GM21367 (cell line): ENCODE data around the gene MAFF.
"Not testable (repeated sequence)": the region's sequence is repeated elsewhere in the genome, so short reads cannot be mapped to it uniquely, and the experiment has no call there.

ENCODE experiments used
- ATAC-seq: cut with Tn5 transposase; IDR thresholded peaks from one replicate; pipeline ENCODE4 v1.9.1; 2021; ENCODE audit not compliant: unreplicated experiment

The MAFF gene

GRCh38 chr22:38221908-38222796 is 20.4 kb downstream of the MAFF start:
- no peak for ATAC-seq

DNA sequence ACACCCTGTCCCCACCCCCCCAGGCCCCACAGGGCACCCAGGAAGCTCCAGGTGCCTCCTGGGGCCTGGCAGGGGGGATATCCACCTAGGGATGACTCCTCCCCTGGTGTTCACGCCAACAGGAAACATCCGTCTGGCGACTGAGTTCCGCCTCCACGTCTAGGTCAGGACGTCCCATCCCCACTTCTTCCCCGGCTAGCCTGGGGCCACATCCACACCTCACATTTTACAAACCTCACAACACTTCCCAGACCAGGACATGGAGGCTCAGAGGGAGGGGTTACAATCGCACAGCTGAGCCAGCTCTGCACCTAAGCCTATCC is 21.0 kb downstream of the MAFF start:
- no peak for ATAC-seq

GRCh38 chr22:38223289-38223960 is 21.6 kb downstream of the MAFF start:
- no peak for ATAC-seq

- ATAC-seq = no peak
Observed at GRCh38 chr22:38226853-38227649, 25.3 kb downstream of the MAFF start.

DNA sequence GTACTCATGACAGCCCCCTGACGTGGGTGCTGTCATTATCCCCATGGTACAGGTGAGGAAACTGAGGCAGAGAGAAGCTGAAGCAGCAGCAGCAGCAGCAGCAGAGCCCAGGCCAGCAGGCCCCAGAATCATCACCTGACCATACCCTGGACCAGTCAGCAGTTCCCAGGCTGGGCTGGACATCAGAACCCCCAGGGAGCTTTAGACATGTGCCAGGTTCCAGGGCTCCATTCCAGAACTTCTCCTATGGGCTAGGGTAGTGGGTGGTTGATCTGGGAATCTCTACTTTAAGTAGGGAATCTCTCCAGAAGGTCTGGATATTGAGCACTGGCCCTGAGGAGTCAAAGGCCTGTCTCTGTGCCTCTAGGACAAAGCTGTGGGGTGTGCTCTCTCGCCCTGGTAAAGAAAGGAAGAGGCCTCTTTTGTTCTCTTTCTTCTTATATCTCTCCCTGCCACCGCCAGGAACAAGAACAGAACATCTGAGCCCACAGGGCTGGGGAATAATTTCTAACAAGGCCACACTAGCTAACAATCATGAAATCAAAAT is 26.6 kb downstream of the MAFF start:
- no peak for ATAC-seq

DNA sequence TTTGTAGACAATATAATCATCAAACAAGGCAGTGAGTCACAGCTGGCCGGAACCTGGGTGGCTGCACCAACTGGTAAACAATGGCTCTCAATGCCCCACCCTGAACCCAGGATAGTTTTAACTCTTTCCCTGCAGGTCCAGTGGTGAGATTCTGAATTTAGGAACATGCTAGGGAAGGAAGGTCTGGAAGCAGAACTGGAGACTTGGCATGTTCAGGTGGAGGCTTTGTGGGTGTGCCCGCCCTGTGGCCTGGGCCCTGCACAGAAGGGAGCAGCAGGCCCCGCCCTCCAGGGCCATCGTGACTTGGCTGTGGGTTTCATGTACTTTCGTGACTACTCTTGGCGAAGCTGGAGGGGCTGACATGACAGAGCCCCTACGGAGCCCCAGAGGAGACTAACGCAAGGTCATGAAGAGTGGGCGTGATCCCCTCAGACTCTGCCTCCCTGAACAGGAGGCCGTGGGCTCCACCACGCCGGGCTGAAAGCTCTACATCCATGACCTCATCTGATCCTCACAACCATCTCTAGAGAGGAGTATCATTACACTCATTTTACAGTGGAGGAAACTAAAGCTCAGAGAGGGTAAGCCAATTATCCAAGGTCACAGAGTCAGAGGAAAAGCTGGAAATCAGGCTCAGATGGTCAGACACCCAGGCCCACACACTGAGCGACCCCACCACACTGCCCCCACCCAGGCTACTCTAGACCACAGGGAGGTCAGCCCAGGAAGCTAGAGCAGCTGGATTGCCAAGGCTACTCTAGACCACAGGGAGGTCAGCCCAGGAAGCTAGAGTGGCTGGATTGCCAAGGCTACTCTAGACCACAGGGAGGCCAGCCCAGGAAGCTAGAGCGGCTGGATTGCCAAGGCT is 27.3 kb downstream of the MAFF start:
- no peak for ATAC-seq

GRCh38 chr22:38230108-38230825 is 28.5 kb downstream of the MAFF start:
- ATAC-seq = no peak

DNA sequence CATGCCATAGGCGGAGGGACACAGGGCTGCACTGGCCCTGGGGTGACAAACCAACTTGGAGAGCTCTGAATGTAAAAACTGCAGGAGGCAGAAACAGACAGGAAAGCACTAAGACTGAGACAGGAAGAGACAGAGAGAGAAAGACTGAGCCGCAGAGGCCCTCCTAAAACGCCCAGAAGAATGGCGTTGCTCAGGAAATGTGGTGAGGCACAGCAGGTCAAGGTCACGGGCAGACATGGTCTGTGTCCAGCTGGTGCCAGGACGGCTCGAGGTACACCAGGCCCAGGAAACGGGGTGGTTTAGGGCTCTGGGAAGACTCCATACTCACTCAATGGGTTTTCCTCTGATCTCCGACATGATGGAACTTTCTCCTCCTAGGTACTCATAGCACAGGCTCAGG is 29.1 kb downstream of the MAFF start:
- ATAC-seq = no peak

- no peak for ATAC-seq
Observed at GRCh38 chr22:38232196-38232595, 30.4 kb downstream of the MAFF start.

DNA sequence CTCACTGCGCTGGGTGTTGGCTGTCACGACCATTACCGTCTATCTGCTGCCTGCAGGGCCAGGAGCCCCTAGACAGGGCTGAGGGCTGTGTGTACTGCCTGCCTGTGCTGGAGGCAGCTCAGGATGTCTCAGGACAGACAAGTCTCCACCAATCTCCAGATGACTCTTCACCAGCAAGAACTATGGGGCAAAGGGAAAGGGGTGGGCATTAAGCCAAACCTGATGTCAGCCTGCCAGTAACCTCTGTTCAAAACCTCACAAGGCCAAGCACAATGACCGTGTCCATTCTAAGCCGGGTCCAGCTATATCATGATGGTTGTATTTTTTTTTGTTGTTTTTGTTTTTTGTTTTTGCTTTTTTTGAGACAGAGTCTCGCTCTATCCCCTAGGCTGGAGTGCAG is 31.6 kb downstream of the MAFF start:
- no peak for ATAC-seq

- not testable (repeated sequence) for ATAC-seq
Observed at GRCh38 chr22:38233856-38234255, 32.1 kb downstream of the MAFF start.

DNA sequence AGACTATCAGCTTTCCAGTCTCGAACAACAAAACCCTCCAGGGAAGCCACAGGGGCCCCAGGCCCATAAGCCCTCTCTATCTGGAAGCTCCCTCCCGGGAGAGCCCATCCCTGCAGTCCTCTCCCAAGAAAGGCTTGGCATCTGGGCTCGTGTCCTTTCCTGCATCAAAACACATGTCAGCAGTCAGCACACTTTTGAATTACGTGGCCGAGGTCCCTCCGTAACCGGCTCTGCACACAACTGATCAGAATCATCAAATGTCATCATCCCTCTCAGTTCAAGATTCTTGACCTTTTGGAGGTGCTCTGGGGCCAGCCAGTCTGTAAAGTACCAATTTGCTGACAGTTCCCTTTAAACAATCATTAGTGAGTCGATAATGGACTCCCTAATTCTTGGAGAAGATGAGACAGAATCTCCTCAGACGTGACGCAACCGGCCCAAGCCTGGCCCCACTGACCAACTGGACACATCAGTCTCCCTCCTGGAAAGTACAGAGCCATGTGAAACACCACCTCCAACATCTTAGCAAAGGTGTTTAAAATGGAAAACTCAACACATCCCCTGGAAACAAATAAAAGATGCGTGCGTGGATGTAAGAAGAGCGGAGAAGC is 33.6 kb downstream of the MAFF start:
- ATAC-seq = no peak

GRCh38 chr22:38236786-38237185 is 35.0 kb downstream of the MAFF start:
- no peak for ATAC-seq

DNA sequence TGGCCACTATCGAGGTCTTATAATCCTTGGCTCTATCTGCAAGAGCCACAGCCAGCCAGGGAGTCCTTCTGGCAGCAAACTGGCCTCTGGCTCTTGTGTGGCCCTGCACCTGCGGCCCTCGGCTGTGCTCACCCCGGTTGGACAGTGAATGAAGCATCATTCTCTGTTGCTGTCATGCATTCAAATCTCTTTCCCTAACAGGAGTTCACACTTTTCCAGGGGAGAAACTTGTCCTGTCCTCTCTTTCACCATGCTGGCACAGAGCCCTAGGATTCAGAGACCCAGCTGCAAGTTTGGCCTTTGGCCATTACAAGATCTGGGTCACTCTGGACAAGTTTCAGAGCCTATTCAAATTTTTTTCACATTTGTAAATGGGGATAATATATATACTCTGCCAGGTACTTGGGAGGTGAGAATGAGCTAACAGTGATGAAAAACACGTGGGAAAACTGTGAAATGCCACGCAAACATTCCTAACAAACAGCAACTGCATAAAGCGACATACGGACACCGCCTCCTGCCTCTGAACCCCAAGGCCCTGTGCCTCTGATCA is 36.8 kb downstream of the MAFF start:
- ATAC-seq = no peak

- ATAC-seq = no peak
Observed at GRCh38 chr22:38239101-38239761, 37.4 kb downstream of the MAFF start.

DNA sequence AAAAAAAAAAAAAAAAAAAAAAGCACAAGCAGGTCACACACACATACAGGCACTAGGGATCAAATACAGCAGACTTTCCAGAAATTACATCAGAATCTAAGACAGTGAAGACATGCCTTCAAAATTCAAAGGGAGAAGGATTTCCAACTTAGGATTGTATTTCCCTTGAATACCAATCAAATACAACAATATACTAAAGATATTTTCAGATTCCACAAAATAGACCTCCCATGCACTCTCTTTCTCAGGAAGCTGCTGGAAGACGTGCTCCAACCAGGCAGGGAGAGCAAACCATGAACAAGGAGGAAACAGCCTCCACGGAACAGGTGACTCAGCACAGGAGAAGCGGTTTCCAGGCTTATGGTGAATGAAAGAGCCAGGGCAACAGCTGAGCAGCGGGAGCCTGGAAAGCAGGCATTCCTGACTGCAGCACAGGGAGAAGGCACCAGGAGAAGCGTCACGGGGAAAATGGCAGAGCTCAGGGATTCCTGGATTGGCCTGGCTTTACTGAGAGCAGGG is 39.0 kb downstream of the MAFF start:
- no peak for ATAC-seq

DNA sequence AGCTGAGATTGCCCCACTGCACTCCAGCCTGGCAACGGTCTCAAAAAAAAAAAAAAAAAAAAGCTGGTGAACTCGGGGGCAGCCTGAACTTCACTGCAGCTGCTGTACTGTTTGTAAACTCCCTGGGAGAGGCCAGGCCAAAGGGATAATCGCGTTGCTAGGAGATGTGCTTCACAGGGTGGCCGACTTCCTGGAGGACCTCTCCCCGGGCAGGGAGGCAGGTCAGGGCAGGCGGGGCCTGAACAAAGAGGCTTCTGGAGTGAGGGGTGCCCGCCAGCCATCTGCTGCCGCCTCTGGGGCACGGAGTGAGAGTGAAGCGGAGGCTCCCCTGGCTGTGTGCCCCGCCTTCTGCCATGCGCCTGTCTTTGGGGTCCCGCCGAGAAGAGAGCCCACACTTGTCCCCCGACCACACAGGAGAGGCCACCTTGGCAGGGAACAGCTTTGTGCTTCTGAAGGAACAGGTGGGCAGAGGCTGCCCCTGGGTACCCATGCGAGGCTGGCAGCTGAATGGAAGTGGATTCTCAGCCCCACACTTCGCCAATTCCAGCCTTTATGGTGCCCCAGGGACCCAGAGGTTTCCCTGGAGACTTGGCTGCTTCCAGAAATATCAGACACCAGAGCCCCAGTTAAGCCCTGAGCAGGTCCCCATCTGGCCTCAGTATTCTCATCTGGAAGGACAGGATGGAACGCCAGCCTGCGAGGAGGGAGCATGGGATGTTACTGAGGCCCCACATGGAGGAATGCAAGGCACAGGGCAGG is 41.4 kb downstream of the MAFF start:
- ATAC-seq = no peak

GRCh38 chr22:38244106-38244505 is 42.3 kb downstream of the MAFF start:
- ATAC-seq = no peak
